Measurements from ENCODE around the gene LINC01488.

LINC01488 gene

DNA sequence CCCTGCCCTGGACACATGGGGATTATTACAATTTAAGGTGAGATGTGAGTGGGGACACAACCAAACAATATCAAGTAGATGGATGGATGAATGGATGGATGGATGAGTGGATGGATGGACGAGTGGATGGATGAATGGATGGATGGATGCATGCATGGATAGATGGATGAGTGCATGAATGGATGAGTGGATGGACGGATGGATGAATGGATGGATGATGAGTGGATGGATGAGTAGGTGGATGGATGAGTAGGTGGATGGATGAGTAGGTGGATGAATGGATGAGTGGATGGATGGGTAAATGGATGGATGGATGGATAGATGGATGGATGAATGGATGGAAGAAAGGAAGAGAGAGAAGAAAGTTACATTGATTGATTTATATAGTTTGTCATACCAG is 859 bp downstream of the LINC01488 start:
- DNase-seq, result no peak

DNA sequence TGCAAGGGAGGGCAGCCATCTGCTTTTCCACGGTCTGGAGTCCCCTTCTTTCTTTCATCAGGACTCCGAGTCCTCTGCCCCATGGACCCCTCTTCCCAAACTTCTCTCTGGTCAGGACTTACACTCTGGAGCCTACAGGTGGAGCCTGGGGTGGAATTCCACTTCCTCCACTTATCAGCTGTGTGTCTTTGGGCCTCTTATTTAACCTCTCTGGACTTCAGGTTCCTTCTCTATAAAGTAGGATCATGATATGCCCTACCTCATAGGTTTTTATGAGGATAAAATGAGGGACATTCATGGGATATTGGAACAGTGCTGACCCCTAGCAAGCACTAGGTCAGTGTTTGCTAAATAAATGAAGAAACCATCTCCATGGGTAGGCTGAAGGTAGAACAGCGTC is 1.7 kb downstream of the LINC01488 start:
- DNase-seq, result no peak

DNA sequence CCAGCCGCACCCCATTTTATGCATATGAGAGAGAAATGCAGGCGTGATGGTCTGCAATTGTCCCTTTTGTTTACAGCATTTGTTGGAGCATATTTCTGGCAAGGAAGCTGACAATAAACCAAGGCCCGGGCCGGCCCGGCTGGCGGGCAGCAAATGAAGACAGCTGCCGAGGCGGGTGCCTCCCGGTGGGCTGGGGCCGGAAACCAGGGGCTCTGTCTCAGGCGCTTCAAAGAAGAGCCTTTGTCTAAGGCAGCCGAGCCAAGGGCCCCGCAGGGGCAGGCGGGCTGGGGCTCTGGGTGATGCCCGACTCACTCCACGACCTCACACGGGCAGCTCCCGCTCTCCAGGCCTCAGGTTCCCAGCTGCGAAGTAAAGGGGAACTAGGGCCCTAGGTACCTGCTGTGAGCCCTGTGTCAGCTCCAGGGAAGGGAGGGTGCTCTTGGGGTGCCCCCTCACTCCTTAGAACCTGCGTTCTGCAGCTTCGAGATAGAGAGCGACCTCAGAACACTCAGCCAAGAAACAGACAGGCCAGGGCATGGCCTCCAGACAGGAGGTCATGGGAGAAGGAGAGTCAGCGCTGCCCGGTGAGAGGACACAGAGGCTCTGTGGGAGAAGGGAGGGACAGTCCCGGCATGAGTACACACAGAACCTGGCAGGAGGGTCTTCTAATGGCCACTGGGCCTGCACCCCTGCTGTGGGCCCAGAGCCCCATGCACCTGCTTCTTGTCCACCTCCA is 2.4 kb downstream of the LINC01488 start:
- no peak for DNase-seq

DNA sequence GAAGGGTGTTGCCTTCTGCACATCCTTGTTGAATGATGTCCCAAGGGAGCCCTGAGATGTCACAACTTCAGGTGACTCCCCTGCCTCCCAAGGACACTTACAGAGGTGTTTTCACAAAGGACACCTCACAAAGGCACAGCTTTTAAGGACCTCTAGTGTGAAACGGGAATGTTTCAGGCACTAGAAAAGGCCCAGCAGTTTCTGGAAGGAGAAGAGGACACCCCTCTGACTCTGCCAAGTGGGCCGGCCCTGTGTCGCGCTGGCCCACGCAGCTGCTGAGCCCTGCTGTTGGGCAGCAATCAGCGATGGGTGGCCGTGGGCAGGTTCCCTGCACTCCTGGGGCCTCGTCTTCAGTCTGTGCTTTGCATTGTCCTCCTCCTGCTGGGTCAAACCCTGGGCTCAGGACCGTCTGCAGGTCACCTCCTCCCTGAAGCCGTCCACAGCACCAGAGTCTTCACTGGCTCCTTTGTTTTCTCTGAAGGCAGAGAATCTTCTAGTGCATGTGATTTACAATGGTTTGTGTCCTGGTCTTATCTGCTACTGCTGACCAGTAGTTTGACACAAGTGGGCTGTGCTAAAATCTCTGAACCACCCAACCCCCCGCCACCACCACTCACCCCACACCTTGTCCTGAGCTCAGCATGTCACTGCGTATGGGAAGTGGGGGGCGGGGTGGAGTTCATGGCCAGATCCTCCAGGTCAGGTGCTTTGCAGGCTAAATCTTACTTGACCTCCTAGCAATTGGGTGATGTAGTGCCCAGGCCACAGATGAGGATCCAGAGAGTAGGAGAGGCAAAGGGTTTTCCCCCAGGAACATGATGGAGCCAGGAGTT is 3.2 kb downstream of the LINC01488 start:
- no peak for DNase-seq

DNA sequence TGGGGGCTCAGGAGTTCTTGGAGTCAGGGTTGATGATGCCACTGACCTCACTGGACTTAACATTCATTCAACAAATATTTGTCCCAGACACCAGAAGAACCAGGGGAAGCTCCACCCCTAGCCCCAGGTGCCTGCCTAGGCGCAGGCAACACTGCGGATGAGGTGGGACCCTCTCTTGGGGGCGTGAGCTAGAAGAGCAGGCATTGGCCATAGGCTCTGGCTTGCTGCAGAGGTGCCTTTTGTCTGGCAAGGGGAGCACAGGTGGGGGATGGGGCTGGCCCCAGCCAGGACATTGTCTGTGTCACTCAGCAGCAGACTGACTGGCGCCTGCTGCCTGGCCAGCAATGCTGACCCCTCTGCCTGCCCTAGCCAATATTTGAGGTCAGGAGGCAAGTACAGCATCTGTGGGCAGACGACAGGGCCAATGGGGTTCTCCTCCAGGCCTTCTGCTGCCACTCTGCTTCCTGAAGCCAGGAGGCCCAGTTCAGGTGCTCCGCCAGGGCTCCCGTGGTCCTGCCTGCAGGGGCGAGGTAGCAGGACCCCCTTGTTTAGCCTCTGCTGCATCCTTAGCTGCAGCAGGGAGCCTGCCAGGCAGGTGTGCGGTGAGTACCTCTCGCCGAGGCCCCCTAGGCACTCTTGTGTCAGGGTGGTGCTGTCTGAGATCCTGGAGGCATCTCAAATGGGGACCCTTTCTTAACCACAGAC is 4.0 kb downstream of the LINC01488 start:
- DNase-seq, result no peak

DNA sequence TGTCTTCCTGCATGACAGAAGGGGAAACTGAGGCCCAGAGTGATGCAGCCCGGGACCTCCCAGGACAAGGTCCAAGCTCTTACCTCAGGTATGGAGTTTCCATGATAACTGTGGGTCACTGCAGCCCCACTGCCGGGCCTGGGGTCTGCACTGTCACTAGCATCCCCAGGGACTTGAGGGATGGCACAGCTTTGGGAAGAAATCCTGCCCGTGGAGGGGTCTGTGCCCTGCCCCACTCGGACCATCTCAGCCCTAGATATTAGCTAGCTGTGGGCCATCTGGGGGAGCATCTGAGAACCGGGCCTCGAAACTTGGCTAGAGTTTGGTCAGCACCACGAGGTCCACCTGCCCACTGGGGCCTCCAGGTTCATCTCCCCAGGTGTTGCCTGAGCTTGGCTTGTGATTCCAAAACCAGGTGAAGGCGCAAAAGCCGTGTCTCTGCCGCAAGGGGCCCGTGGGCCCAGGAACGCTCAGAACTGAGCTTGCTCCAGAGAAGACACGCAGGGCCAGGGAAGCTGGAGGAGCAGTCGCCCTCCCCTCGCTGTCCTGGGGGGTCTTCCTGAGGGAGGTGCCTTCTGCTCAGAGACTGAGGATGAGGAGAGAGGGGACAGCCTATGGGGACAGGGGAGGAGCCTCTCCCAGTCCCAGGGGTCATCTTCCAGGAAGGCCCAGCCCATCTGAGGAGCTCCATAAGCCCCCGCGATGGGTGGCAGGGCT is 4.8 kb downstream of the LINC01488 start:
- DNase-seq, result no peak

DNA sequence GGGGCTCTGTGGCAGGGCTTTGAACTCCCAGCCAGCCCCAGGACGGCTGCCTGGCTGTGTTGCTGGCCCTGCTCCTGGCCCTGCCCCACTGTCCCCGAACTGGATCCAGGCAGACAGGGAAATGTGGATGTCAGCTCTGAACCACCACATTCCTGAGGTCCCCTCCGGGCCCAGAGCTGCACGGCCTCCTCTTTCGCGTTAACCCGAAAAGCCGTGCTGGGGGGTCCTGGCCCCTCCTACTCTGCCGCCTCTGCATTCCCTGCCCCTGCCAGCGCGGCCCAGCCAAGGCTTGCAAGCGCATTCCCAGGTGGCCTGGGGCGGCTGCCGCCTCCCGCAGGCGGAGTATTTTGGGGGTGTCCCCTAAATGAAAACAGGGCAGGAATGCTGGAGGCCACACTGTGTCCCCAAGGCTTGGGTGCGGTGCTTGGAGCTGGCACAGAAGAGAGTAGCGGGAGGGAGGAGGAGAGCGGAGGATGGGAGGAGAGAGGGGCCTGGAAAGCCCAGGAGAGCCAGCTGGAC is 5.4 kb downstream of the LINC01488 start:
- DNase-seq, result no peak

DNA sequence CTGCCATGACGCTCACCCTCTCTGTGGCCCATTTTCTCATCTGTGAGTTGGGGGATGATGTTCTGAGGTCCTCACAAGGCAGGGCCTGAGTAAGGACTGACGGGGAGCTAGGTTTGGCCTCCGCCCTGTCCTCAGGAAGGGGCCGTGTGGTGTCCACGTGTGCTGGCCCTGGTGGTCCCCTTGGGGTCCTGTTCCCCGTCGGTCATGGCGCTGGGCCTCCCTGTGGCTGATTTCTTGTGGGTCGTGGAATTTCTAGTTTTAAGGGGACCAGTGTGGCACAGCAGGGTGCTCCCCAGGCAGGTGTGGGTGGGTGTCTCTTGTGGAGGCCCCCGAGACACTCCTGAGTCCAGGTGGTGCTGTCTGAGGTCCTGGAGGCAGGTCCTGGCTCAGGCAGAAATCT is 5.9 kb downstream of the LINC01488 start:
- DNase-seq, result no peak

DNA sequence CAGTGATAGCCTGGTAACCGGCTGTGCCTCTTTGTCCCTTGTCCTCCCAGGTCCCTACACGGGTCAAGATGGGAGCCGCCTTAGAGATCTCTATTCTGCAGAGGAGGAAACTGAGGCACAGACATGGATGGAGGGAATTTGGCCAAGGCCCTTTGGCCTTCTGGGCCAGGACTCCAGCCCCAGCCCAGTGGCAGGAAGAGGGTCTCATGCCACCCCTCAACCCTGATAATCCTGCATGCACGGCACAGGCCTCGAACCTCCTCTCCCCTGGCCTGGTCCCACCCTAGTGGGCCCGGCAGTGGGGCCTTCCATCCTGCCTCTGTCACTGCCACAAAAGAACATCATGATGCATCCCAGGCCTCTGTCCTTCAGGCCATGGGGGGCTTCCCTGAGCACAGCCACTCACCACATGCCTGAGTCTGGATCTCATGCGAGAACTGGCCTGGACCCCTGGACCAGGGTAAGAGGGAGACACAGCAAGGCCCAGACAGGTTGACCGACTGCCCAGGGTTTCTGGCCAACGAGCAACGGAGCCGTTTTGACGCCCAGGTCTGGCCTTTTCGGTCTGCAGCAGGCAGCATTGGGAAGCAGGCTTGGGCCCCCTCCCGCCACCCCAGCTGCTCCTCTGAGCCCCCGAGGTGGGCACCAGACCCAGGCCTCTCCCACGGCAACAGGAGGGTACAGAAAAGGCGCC is 6.5 kb downstream of the LINC01488 start:
- no peak for DNase-seq

DNA sequence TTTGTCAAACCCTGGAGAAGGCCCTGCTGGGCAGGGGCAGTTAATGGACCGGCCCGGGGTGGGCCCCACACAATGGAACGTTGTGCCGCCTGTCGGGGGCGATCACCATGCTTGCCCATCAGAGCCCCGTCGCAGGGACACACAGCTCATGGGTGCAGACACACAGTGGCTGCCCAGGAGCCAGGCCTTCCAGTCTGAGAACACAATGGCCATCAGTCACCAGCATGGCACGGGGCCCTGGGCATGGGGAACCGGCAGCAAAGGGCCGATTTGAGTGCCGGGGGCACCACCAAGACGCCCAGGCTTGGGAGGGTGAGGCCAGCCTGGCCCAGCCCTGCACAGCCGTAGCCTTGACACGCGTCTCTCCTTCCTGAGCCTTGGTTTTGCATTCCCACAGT is 7.1 kb downstream of the LINC01488 start:
- DNase-seq, result no peak

DNA sequence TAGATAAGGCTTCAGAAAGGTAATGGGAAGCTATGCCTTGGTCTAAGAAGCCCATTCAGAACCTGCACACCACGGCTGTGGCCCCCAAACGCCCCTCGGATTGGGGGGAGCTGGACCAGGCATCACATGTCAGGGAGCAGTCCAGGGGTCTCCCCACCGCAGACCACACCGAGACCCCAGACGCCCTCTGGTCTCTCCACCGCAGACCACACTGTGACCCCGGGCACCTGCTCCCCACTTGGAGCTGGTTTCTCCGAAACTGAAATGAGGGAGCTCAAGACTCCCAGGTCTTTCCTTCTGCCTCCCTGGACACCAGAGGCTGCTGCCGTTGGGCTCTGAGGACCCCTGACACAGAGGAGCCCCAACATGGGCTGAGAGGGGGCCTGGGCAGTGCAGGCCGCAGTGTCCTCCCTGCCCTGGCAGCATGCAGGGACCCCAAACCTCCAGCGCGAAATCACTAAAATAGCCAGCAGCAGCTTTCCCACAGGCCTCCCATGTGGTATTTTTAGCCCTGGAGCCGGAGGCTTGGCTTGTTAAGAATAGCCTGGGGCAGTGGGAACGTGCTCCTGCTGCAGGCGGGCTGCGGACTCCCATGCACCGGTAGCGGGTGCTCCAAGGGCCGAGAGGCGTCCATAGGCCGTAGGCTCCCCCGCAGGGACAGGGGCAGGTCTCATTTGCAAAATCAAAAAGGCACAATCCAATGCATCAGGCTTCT is 7.7 kb downstream of the LINC01488 start:
- no peak for DNase-seq

DNA sequence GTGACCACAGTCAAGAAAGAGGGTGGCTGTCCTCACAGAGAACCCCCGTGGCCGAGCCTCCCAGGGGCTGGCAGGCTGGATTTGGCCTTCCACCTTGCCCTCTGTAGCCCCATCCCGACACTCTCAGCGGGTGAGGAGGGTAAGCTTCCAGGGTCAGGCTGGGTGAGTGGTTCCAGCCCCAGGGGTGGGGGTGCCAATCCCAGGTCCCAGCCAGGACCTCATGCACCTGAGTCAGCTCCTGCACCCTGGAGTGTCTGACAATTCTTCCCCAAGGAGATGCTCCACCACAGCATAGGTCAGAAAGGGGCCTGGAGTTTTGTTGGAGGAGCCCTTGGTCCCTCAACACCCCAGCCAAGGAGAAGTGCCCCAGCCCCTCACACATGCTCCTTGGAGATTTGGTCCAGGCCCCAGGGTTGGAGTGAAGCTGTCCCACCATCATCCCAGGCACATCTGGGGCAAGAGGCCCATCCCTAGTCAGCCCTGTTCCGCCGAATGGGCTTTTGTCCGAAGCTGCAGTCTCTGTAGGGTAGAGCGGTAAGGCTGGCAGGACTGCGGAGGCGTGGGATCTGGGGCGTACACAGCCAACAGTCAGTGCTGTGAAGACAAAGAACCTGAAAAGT is 8.4 kb downstream of the LINC01488 start:
- no peak for DNase-seq

DNA sequence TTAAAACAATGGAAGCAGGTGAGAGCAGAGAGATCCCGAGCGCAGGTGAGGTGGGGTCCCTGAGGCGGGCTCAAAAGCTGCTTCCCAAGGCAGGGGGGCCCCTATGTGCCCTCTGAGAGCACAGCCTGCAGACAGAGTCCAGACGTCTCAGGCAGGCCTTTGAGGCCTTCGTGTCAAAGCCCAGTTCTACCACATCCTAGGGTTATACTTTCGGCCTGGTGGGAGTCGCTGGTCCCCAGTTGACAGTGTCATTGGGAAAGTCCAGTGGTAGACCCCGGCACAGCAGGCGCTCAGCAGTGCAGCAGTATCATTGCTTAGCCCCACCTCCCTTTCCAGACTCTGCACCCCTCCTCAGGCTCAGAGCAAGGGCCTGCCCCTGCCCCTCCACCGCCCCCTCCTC is 9.1 kb downstream of the LINC01488 start:
- DNase-seq, result no peak

DNA sequence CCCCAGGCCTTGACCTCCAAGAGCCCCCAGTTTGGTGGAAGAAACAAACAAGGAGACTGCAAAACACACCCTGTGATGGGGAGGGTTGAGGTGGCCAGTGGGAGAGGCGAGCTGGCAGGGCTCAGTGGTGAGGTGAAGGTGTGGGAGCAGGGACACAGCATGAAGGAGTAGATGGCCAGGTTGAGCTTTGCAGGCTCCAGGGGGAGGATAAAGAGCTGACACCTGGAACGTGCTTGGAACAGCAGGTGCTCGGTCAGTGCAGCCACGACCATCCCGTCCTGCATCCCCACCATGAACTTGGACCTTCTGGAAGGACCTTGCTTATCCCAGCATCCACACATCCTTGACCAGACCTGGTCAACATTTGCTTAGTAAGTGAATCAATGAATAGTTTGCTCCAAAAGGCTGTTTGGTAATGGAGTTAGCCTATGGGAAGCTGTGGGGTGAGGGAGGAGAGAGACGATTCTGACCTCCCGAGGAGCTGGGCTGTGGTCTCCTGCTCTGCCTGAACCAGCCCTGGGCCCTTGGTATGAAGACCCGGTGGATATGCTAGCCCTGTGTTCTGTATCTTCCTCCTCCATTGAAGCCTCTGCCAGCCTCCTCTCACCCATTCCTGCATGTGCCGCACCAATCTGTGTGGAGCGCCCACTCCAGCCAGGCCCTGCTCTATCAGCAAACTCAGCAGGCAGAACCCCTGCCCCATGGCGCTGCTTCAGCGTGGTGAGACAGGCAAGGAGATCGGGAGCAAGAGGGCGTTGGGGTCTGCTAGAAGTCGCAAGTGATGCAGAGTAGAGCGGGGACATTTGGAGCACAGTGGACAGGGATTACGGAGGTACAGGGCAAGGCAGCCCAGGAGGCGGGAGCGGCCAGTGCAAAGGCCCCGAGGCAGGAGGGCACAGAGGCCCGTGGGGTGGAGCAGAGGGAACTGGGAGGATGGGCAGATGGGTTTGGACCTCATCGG is 9.9 kb downstream of the LINC01488 start:
- no peak for DNase-seq

DNA sequence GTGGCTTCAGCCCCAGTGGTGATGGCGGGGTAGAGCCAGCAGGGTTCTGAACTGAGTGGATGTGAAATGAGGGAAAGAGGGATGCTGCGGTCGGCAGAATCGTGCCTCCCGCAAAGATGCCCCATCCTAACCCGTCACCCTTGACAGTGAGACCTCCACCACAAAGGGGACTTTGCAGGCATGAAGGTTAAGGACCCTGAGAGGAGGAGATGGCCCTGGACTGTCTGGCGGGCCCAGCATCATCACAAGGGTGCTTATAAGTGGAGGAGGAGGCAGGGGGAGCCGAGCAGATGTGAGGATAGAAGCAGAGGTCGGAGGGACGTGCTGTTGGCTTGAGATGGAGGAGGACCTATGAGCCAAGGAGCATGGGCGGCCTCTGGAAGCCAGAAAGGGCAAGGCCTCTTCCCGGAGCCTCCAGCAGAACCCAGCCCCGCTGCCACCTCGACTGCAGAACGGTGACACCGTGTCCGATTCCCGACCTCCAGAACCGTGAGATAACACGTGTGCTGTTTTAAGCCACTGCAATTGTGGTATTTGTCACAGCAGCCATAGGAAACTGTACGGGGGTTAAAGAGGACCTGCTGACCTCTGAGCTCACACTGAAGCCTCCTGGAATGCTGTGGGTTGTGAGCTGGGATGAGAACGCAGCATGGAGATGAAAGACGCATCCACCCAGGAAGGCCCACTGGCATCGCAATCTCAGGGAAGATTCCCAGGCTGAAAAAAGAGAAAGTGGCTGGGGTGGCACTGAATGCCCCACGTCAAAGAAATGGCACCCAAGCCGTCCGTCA is 10.9 kb downstream of the LINC01488 start:
- DNase-seq, result no peak

DNA sequence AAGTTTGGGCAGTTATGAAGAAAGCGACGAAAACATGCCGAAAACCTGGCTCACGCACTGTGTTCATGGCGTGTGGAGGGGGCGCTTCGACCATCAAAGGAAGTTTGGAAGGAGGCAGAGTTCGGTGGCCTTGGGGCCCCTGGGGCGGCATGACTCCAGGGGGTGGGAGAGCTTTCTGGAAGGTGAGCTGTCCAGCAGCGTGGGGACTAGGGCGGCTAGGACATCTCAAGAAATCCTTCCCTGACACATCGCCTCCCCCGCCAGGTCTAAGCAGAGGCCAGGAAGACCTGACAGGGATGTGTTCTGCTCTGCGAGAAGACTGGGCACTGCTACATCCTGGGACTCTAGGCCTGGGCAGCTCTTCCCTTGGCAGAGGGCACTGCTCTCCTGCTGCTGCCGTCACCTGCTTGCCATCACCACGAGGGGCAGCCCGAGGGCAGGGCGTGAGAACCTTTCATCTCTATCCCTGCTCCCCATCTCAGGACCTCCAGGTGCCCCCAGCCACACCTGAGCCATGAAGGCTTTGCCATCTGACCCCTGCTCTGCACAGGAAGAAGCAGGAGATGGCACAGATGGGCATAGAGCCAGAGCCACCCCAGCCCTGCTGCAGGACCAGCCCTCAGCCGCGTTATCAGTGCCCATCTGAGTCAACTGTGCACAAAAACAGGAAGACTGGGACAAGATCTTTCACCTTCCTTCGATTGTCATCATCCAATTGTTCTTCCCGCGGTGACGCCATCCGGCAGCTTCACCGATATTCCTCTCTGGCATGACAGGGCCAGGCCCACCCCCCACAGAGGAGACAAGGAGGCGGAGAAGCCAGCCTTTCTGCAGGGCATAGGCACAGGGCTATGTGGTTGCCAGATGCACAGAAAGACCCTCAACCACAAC is 12.7 kb downstream of the LINC01488 start:
- no peak for DNase-seq

DNA sequence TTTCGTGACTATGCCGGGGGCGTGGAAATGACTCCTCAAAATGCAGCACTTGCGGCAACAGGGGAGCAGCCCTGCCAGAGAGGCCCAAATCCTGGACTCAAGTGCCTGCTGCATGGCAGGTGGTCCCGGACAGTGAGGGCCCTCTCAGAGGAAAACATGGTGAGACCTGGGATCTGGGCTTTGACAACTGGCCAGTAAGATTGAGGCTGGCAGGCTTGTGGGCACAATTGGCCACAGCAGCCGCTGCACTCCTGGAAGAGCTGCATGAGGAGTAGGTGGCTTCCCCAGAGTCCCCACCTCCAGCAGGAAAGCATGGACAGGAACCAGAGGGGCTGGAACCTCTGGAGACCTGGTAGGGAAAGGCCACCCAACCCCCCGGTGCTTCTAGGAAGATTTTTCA is 13.4 kb downstream of the LINC01488 start:
- no peak for DNase-seq

Measured in NCI-H2227 treated with DMSO at 0.1 percent for 48 hours (cell line).